Measurements from ENCODE around the gene PRRT2. TPM values are rescaled to one million over a fixed set of nuclear protein-coding genes. Genes with fewer than 3 reads are reported as not detected.
A peak's percentile ranks its signal among the peaks of the same experiment; 100 is the strongest.
"Not testable (repeated sequence)": the region's sequence is repeated elsewhere in the genome, so short reads cannot be mapped to it uniquely, and the experiment has no call there.

Gene PRRT2
- total RNA-seq, 3 donors from 2014 or later: 2.9 to 3.9 (median 3.5) TPM

GRCh38 chr16:29789775-29790182, 22.2 kb upstream of the PRRT2 start:
- intact Hi-C loops (cut with DNase I; ENCODE audit: low total_unique reads): no loop called here
- DNase-seq (ENCODE audit: low spot score in 2 of 2): no peak
- Histone ChIP-seq H3K4me3 (peak overlapping the region; percentile 72 to 96 (median 78)), H3K4me1 (peaks cover 0 to 12% of the 10 kb centered on the region in 2 donors), H3K27me3 (no peaks in the 10 kb centered on the region), H3K27ac (peak overlapping the region; percentile 86 to 90), H3K9me3 (no peaks in the 10 kb centered on the region), H3K36me3 (no peaks in the 10 kb centered on the region)
- TF ChIP-seq, protein P1, sequence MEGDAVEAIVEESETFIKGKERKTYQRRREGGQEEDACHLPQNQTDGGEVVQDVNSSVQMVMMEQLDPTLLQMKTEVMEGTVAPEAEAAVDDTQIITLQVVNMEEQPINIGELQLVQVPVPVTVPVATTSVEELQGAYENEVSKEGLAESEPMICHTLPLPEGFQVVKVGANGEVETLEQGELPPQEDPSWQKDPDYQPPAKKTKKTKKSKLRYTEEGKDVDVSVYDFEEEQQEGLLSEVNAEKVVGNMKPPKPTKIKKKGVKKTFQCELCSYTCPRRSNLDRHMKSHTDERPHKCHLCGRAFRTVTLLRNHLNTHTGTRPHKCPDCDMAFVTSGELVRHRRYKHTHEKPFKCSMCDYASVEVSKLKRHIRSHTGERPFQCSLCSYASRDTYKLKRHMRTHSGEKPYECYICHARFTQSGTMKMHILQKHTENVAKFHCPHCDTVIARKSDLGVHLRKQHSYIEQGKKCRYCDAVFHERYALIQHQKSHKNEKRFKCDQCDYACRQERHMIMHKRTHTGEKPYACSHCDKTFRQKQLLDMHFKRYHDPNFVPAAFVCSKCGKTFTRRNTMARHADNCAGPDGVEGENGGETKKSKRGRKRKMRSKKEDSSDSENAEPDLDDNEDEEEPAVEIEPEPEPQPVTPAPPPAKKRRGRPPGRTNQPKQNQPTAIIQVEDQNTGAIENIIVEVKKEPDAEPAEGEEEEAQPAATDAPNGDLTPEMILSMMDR (IDR thresholded peaks at IDR 0.05): no peak
- TF ChIP-seq POLR2A (IDR thresholded peaks at IDR 0.05): no peak
- TF ChIP-seq POLR2AphosphoS5 (IDR thresholded peaks at IDR 0.05): no peak

DNA sequence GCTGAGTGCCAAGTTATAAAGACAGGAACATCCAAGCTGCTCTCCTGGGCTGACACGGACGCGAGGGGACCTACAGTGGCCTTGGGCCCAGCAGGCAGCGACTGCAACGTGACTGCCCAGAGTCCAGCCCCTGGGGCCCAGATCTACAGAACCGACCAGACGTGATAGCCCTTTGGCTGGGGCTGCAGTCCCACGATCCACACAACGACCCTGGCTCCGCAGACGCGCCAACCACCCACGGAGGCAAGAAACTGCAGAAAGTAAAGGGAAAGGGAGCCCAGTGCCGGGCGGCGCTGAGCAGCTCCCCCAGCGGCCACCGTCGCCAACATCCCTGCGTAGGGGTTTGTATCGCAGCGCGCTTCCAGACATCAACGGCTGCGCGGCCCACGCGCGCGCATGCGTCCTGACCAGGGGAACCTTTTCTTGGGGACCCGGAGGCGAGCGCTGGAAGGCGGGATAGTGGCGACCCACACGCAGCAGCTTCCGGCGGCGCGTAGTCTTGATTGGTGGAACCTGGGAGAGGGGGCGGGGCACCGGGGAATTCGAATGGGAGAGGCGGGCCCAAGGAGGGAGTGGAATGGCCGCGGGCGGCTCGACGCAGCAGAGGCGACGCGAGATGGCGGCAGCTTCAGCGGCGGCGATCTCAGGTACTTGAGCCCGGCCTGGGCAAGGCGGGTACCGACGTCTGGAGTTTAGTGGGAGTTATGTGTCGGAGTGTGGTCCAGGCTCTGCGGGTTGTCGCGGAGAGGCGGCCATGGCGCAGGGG, 21.6 kb upstream of the PRRT2 start, which contains the start of gene KIF22:
Gene KIF22 (plus strand): TSS at position 569 of the 766 bp plus-strand sequence. CDS start 9 bp downstream, at position 578.
- peak within 1 kb of the TSS; percentile 72 to 96 (median 78) for H3K4me3 ChIP-seq
- intact Hi-C loops (cut with DNase I; ENCODE audit: low total_unique reads): no loop called here
- TF ChIP-seq, protein P1 (IDR thresholded peaks at IDR 0.05): peak; percentile 62 to 88 (median 79)
- TF ChIP-seq POLR2AphosphoS5 (IDR thresholded peaks at IDR 0.05) (peak; percentile 81 to 91 (median 90)), POLR2A (IDR thresholded peaks at IDR 0.05) (peak; percentile 64)
- no peaks in the 10 kb centered on the region for H3K36me3 ChIP-seq
- H3K27me3 ChIP-seq: no peaks in the 10 kb centered on the region
- H3K9me3 ChIP-seq: no peaks in the 10 kb centered on the region
- peaks cover 0 to 12% of the 10 kb centered on the region in 2 donors for H3K4me1 ChIP-seq
- peak within 1 kb of the TSS; percentile 86 to 90 for H3K27ac ChIP-seq
- DNase-seq (ENCODE audit: low spot score in 2 of 2): peak; percentile 98 to 100

DNA sequence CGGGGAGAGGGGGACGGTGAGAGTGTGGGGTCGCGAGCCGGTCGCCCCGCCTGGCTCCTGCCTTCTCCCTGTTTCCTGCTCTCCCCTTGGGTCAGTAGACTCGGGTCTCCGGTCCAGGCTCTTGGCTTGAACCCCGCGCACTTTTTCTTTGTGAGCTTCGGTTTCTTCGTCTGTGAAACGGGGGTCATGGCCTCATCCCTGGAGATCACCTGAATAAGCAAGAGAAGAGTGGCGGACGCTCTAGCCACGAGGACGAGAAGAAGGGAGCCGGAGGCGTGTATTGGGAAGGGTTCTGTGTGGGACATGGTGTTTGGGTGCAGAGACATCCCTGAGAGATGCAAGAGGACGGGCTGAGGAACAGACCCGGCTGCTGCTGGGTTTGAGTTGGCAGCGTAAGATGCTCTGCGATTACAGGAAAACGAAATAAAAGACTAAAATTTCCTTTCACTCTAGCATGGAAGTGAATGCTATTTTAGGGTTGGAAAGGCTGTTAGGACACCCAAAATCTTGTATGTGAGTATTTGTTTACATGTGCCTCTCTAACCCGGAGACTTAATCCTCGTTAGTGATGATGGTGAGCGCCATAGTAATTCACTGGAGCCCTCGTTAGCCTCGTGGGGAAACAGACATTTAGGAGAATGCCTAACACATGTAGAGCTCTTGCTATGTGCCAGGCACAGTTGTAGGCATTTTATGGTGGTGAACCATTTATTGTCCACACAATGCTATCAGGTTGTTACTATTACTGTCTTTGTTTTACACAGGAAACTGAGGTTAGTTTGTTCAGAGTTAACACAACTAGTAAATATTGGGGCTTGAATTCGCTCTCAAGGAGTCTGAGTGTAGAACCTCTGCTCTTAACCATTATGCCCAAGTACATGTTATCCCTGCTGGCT, 20.8 kb upstream of the PRRT2 start:
- intact Hi-C loops (cut with DNase I; ENCODE audit: low total_unique reads): no loop called here
- peak overlapping the region; percentile 55 to 86 for H3K27ac ChIP-seq
- peak overlapping the region; percentile 72 to 96 (median 78) for H3K4me3 ChIP-seq
- H3K9me3 ChIP-seq: no peaks in the 10 kb centered on the region
- H3K4me1 ChIP-seq: peaks cover 0 to 12% of the 10 kb centered on the region in 2 donors
- no peaks in the 10 kb centered on the region for H3K36me3 ChIP-seq
- H3K27me3 ChIP-seq: no peaks in the 10 kb centered on the region
- TF ChIP-seq POLR2AphosphoS5 (IDR thresholded peaks at IDR 0.05): no peak
- TF ChIP-seq, protein P1 (IDR thresholded peaks at IDR 0.05): no peak
- no peak for TF ChIP-seq POLR2A (IDR thresholded peaks at IDR 0.05)
- DNase-seq (ENCODE audit: low spot score in 2 of 2): no peak

GRCh38 chr16:29791845-29792807, 19.9 kb upstream of the PRRT2 start:
- no peak for DNase-seq (ENCODE audit: low spot score in 2 of 2)
- Histone ChIP-seq H3K36me3 (no peaks in the 10 kb centered on the region), H3K4me3 (peak overlapping the region in 2 of 3 donors; percentile 72 to 96), H3K27ac (no peak overlapping the region), H3K27me3 (no peaks in the 10 kb centered on the region), H3K9me3 (no peaks in the 10 kb centered on the region), H3K4me1 (peaks cover 0 to 12% of the 10 kb centered on the region in 2 donors)
- TF ChIP-seq POLR2A (IDR thresholded peaks at IDR 0.05): no peak
- TF ChIP-seq, protein P1 (IDR thresholded peaks at IDR 0.05): no peak
- TF ChIP-seq POLR2AphosphoS5 (IDR thresholded peaks at IDR 0.05): no peak
- intact Hi-C loops (cut with DNase I; ENCODE audit: low total_unique reads): no loop called here

DNA sequence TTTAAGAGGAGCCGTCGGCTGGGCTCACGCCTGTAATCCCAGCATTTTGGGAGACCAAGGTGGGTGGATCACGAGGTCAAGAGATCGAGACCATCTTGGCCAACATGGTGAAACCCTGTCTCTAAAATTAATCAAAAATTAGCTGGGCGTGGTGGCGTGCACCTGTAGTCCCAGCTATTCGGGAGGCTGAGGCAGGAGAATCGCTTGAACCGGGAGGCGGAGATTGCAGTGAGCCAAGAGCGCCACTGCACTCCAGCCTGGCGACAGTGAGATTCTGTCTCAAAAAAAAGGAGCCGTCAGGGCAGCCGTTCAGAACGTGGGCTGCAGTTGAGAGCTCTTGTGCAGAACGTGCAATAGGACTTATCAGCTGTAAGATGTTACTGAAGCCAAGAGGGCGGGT, 18.8 kb upstream of the PRRT2 start:
- H3K4me3 ChIP-seq; H3K27me3 ChIP-seq; H3K36me3 ChIP-seq; H3K27ac ChIP-seq; DNase-seq (ENCODE audit: low spot score in 2 of 2); intact Hi-C loops (cut with DNase I; ENCODE audit: low total_unique reads); H3K9me3 ChIP-seq: not testable (repeated sequence)
- H3K4me1 ChIP-seq: peaks cover 0 to 12% of the 10 kb centered on the region in 2 donors

Data from breast epithelium (tissue), 4 donors.